Activated CD8-positive, alpha-beta memory T cell treated with anti-CD3 and anti-CD28 coated beads for 1 hour (primary cell): ENCODE data around the gene DCC.

Experiments
- DNase-seq, 2 donors: peaks; one replicate each; pipeline ENCODE4 v3.0.0-alpha.2; 2020; ENCODE audit warnings: low read depth in 1 of 2; ENCODE audit errors: extremely low read depth in 1 of 2

DCC gene

DNA sequence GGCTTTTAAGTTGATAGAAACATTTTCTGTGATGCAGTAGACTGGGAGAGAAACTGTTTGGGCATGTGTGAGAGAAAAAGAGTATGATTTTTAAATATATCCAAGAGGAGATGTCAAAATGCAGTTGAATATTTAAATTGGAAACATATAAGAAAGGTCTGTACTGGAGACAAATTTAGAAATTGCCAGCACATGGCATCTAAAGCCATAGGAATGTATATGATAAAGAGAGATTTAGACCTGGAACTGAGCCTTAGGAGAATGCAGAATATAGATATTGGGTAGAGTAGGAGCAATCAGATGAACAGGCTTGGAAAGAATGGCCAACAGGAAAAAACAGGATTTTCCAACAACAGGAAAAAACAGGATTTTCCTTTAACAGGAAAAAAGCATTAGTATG, 1203.7 kb downstream of the DCC start:
- DNase-seq = no peak

DNA sequence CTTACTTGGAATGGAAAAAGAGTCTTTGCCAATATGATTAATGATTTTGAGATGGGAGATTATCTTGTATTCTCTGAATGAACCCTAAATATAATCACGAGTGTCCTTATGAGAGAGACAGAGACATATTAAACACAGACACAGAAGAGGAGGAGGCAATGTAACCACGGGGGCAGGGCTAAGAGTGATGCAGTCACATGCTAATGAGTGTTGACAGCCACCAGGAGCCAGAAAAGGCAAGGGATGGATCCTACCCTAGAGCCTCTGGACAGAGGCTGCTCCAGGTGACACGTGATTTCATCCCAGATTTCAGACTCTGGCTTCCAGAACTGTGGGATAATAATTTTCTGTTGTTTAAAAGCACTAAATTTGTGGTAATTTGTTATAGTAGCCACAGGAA, 1204.9 kb downstream of the DCC start:
- no peak for DNase-seq

DNA sequence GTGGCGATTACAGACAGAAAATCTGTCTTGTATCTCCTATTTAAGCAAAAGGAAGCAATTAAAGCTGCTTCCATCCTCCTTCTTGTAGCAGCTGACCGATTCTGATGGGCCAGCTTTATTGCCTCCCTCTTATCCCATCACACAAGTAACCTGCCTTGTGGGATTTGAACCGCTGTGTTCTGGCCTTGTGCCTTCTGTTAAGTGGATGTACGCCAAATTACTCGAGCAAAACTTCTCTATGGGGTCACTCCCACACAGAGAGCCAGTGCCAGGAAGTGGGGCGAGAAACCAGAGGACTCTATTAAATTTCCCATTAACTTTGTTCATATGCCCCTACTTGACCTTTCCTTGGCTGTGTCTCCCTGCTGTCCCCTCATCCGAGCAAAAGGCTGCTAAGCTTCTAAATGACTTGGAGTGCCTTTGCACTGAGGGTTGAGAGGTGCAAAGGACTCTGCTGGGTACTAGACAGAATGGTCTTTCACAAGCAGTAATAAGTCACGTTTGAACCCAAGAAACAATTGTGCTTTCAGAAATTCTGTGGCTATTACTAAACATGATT, 1212.0 kb downstream of the DCC start:
- DNase-seq = no peak

DNA sequence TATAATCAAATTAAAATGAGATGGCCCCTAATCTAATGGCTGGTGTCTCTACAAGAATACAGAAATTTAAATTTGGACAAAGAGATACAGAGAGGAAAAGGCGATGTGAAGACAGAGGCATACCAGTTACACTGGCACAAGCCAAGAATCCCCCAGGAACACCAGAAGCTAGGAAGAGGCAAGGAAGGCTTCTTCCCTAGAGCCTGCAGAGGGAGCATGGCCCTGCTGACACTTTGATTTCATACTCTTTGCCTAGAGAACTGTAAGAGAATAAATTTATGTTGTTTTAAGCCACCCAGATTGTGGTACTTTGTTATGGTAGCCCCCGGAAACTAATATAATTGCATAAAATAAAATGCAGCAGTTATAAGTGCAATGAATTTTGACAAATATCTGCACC, 1213.0 kb downstream of the DCC start:
- DNase-seq = no peak

DNA sequence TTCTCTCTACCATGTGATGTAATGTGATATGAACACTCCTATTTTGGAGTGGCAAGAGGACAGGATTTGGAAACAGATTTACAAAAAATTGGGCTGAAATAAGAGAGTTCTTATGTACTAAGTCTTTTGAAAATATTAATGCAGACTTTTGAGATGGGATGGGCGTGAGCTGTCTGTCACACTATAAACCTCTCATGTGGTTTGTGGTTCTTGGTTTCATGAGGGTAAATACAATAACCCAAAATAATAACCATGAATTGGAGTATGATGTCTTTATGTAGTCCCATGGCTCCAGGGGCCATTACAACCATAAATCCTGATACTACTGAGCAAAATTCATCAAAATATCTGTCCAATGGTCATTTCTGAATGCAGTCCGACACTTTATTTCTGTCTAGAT, 1216.5 kb downstream of the DCC start:
- no peak for DNase-seq

DNA sequence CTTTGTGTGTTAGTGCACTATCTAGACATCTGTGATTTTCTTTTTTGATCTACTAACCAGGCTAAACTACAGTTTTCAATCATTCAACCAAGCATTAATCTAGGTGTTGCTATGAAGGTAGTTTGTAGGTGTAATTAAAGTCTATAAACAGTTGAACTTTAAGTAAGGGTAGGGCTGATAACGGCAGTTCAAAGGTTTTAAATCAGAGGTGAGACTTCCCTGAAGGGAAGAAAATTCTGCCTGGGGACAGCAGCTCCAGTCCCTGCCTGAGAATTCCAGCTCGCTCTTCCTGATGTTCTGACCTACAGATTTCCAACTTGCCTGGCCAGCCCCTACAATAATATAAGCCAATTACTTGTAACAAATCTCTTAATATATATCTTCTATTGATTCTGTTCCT, 1220.5 kb downstream of the DCC start:
- DNase-seq = no peak

DNA sequence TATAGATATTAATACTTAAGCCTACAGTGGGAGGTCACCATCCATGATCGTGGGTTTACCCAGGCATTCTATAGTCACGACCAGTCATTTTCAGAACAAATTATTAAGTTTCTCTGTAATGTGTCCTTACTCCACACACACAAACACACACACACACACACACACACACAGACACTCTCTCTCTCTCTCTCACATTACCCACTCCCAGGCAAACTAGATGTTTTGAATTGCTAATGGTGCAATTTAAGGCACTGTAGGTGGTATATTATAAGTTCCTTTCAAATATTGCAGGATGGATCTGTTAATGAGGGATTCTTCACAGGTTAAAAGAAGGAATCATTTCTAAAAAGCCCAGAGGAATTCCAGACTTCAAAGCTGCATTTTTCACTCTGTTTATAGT, 1226.6 kb downstream of the DCC start:
- DNase-seq = no peak

DNA sequence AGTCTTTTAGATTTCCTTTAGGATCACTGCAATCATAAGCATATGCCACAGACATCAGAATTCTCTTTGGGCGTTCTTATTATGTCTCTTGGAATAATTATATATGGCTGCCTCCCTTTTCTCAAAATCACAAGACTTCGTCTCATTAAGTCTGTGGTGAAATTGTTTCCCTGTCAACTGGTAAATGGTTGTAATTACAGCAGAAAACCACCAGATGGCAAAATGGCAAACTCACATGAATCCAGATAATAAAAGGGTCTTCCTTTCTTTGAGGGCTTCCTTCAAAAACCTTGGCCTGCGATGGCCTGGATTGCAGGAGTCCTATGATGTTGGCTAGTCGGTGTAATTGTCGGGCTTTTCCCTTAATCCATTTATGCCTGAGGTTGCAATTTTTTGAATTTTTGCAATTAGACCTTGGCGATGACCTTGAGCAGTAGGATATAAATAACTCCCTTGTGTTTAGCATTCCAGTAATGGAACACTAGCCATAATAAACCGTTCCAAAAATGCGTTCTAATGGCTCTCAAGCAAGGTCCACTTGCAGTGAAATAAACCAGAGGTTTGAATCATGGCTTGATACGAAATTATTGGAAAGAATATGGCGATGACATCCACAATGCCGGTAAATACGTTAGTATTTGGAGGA, 1228.1 kb downstream of the DCC start:
- DNase-seq = no peak
